Measurements from ENCODE around the gene MICALL2.

DNA sequence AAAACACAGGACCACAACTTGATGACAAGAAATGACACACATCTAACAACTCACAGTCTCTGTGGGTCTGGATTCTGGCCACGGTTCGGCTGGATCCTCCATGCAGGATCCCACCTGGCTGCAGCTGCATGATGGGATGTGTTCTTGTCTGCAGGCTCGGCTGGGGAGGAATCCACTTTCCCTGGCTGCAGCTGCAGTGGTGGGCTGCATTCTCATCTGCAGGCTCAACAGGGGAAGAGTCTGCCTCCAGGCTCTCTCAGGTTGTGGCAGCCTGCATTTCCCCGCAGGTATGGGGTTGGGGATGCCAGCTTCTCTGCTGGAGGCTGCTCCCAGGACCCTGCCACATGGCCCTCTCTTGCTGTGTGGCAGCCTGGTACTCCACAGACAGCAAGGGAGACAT, 64.9 kb downstream of the MICALL2 start:
- no peak for TF ChIP-seq POLR2A (IDR thresholded peaks at IDR 0.05)
- TF ChIP-seq, protein P1, sequence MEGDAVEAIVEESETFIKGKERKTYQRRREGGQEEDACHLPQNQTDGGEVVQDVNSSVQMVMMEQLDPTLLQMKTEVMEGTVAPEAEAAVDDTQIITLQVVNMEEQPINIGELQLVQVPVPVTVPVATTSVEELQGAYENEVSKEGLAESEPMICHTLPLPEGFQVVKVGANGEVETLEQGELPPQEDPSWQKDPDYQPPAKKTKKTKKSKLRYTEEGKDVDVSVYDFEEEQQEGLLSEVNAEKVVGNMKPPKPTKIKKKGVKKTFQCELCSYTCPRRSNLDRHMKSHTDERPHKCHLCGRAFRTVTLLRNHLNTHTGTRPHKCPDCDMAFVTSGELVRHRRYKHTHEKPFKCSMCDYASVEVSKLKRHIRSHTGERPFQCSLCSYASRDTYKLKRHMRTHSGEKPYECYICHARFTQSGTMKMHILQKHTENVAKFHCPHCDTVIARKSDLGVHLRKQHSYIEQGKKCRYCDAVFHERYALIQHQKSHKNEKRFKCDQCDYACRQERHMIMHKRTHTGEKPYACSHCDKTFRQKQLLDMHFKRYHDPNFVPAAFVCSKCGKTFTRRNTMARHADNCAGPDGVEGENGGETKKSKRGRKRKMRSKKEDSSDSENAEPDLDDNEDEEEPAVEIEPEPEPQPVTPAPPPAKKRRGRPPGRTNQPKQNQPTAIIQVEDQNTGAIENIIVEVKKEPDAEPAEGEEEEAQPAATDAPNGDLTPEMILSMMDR (IDR thresholded peaks at IDR 0.05): no peak

Measured in right lobe of liver (tissue), 4 donors.